Activated effector memory CD4-positive, alpha-beta T cell treated with anti-CD3 and anti-CD28 coated beads, Interleukin-2, amount 50 U/mL, for 16 hours (primary cell): ENCODE data around the gene GABARAP.
"Not testable (repeated sequence)": the region's sequence is repeated elsewhere in the genome, so short reads cannot be mapped to it uniquely, and the experiment has no call there.

Experiments
- DNase-seq: peaks from one replicate; pipeline ENCODE4 v3.0.0-alpha.2; 2020

The GABARAP gene

GRCh38 chr17:7260651-7261378 lies 18.6 kb upstream of the GABARAP start:
- DNase-seq, result peak; percentile 77

- DNase-seq, result no peak
Measured at GRCh38 chr17:7260151-7260550, 17.9 kb upstream of the GABARAP start.

DNA sequence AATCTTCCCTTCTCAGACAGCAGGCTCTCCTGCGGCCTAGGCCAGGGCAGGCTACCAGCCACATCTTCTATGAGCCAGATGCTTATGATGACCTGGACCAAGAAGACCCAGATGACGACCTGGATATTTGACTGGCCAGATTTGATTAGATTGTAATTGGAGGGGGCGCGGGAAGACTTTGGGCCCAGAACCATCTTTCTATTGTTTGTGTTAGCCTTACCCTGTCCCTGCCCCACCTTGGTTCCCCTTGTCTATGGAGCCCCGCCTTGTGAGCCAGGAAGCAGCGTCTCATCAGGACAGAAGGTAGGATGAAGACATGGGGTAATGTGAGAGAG lies 17.3 kb upstream of the GABARAP start:
- no peak for DNase-seq

DNA sequence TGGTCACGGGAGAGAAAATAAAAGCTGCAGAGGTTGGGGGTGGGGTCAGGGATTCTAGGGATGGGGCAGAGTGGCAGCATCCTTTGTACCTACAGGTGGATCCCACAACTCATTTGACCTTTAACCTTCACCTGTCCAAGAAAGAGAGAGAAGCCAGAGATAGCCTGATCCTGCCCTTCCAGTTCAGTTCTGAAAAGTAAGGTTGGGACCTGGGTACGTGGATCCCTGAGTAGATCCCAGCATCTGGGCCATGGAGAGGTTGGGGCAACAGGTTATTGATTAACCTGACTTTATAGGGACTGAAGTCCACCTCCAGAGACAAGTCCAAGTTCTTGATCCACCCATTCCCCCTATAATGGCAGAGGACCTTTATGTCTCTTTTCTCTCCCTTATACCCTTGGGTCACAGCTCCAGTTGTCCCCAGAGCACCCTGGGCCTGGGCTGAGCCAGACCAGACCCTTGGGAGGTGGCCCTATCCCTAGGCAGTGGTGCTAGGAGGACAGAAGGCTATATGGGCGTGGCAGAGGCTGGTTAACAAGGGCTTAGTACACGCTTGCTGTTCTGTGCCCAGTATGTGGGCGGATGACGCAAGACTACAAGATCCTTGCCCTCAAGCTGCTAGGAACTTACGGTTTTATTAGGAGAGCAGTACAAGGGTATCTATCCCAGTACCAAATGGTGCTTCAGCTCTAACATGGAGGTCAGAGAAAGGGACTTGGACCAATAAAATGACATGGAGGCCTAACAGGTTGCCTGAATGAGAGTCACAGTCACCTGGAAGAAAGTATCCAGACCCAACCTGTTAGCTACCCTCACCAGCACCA lies 16.7 kb upstream of the GABARAP start:
- DNase-seq, result no peak

- no peak for DNase-seq
Measured at GRCh38 chr17:7256766-7257456, 14.7 kb upstream of the GABARAP start.

DNA sequence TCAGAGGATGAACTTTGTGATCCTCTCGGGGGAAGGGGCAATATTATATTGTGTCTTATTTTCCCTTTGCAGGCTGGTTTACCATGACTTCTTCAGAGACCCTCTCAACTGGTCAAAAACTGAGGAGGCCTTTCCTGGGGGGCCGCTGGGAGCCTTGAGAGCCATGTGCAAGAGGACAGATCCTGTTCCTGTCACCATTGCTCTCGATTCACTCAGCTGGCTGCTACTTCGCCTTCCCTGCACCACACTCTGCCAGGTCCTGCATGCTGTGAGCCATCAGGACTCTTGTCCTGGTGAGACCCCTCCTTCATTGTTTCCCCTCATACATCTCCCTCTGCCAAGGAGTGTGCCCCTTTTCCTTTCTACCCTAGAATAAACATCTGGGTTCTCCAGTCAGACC lies 12.3 kb upstream of the GABARAP start:
- DNase-seq, result no peak

GRCh38 chr17:7253082-7253481 lies 10.8 kb upstream of the GABARAP start:
- DNase-seq, result no peak

DNA sequence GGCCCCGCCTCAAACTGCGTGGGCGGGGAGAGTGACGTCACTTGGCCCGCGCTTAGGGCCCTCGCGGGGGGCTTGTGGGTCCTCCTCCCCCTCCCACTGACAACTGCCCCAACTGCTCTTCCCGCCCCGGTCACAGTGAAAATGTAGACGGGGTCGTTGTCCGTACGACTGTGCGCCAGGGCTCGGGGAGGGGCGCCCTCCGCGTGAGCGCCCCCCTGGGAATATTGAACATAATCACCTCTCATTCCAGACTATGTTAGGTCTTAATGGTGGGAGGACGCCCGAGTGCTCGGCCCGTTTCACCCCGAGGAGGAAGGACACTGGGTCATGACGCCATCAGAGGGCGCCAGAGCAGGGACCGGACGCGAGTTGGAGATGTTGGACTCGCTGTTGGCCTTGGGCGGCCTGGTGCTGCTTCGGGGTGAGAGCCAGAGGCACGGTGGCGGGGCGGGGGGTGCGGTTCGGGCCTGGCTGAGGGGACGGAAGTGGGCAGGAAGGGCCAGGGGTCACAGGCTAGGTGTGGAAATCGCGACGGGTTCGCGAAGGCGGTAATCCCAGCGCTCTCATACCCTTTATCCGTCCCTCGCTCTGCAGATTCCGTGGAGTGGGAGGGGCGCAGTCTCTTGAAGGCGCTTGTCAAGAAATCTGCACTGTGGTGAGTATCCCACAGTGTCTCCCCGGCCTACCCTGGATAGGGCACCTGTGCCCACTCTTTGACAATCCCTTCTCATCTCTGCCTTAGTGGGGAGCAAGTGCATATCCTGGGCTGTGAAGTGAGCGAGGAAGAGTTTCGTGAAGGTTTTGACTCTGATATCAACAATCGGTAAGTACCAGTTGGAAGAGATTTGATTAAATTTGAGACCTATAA lies 10.2 kb upstream of the GABARAP start, which contains the start of gene ELP5:
Gene ELP5 (plus strand): TSS at position 40 of the 868 bp plus-strand sequence. CDS start 336 bp downstream, at position 376.
- peak; percentile 95 for DNase-seq

DNA sequence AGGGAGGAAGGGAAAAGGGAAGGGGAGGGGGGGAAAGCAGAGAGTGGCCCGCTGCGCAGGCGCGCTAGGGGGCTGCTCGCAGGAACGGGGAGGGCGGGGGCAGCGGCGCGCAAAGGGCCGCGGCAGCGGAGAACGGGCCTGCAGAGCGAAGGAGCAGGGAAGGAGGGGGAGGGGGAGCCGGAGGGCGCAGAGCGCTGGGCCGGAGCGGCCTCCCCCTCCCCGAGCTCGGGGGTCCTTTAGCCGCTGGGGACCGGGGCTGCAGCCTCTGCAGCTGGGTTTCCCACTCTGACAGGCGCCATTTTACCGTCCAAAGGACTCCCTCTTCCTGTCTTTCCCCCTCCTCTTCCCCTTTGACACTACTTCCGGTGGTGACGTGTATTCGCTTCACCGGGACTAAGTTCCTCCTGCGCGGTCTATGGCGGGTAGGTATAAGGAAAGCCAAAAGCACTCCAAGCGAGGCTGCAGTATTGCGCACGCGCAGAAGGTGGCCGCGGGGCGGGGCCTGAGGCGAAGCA lies 9.5 kb upstream of the GABARAP start, which contains the start of gene CTDNEP1:
Gene CTDNEP1 (minus strand): TSS at position 74 of the 515 bp plus-strand sequence. CDS start 438 bp downstream, outside the sequence.
- DNase-seq, result peak; percentile 99

- peak; percentile 71 for DNase-seq
Measured at GRCh38 chr17:7250695-7251627, 8.7 kb upstream of the GABARAP start.

- DNase-seq, result no peak
Measured at GRCh38 chr17:7249830-7250229, 7.6 kb upstream of the GABARAP start.

GRCh38 chr17:7249214-7249613 lies 7.0 kb upstream of the GABARAP start:
- DNase-seq, result no peak

DNA sequence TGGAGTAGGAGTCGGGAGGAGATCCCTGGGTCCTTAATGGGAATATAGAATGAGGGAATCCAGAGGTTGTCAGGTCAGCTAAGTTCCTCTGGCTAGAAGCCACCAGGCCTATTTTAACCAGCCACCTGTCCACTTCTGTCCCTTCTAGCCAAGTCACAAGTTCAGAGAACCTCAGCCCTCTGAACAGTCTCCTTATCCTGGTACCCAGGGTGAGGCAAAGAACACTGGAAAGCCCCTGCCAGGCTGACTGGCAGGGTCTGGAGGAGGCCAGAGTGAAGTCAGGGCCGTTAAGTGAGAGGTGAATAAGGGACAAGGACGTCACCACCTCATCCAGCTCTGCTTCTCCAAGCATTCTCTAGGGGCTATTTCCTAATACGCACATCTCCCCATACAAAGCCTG lies 6.5 kb upstream of the GABARAP start:
- DNase-seq, result no peak

DNA sequence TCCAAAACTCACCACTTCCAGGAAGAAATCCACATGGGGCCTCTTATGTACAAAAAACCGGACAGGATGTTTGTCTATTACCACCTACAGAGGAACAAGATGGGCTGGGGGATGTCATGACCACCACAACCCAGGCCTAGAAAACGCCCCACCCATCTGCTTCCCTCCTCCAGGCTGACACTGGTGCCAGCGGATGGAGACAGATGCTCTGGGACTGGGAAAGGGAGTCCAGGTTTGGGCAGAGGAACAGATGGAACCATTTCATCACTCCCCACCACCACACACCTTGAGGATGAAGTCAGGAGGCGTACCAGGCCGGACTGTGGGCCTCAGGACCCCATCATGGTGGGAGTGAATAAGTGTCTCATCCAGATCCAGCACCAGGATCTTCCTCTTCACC lies 4.5 kb upstream of the GABARAP start:
- DNase-seq, result no peak

- not testable (repeated sequence) for DNase-seq
Measured at GRCh38 chr17:7243838-7244237, 1.6 kb upstream of the GABARAP start.

DNA sequence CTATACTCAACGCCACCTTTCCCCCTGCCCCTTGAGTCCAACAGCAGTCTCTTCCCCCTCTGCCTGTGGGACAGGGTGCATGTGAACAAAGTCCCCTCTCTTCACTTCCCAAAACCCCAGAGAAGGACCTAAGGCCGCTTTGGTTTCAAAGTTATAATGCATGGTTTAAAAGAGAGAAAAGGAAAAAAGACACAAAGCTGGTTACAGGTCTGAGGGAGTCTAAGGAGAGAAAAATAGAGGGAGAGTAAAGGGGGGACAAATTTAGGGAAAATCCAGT lies 1.1 kb upstream of the GABARAP start:
- no peak for DNase-seq

- DNase-seq, result peak; percentile 97
Measured at GRCh38 chr17:7242717-7243452, 636 bp upstream of the GABARAP start.

- DNase-seq, result no peak
Measured at GRCh38 chr17:7241090-7241733, 1.0 kb downstream of the GABARAP start.

GRCh38 chr17:7240375-7240774 lies 1.9 kb downstream of the GABARAP start:
- DNase-seq, result no peak
